GM18507 (cell line): ENCODE measurements around the gene ST6GALNAC6.
A peak's percentile ranks its signal among the peaks of the same experiment; 100 is the strongest.
"Not testable (repeated sequence)": the region's sequence is repeated elsewhere in the genome, so short reads cannot be mapped to it uniquely, and the experiment has no call there.

ENCODE experiments used
- DNase-seq: peaks from one replicate; pipeline ENCODE4 v3.0.0; 2011; ENCODE audit warnings: low read depth; ENCODE audit not compliant: insufficient read length; ENCODE audit errors: extremely low spot score
- FAIRE-seq: peaks from 2 replicates; lab custom pipeline; 2011; peaks lifted over from hg19 to GRCh38; lab: Jason Lieb, UNC

The ST6GALNAC6 gene

DNA sequence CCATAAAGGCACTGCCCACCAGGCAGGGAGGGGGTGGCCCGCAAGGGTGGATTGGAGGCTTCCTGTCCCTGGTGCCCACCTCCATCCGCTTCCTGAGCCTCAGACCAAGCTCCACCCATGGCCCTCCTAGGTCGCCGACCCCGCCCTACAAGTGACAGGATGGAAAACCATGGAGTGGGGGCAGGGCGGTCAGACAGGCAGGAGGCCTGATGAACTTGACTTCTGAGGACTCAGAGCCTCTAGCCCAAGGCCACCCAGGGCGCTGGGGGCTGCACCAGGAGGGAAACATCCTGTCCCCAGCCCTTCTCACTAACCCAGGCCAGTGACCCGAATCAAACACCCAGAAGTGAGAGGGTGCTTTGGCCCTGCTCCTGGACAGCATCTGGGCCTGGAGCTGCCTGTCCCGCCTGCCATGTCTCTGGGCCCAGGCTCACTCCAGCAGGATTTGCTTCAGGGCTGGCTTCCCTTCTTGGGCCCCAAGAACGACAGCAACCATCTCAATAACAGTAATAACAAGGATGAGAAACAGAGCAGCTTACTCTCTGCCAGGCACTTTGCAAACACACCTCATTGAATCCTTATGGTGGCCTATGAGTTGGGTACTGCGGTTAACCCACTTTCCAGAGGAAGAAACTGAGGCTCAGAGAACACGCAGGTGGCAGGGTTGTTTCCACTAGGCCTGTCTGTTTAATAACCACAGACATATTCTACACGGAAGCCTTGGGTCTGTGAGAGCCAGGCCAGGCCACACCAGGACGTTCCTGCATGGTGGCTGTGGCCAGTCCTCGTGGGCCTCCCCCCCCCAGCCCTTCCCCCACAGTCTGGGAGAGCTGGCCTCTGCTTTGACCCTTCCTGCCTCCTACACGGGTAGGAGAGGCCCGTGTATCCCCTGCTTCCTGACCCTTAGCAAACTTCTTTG is 4.4 kb upstream of the ST6GALNAC6 start:
- DNase-seq (no peak), FAIRE-seq (peak; percentile 89)

DNA sequence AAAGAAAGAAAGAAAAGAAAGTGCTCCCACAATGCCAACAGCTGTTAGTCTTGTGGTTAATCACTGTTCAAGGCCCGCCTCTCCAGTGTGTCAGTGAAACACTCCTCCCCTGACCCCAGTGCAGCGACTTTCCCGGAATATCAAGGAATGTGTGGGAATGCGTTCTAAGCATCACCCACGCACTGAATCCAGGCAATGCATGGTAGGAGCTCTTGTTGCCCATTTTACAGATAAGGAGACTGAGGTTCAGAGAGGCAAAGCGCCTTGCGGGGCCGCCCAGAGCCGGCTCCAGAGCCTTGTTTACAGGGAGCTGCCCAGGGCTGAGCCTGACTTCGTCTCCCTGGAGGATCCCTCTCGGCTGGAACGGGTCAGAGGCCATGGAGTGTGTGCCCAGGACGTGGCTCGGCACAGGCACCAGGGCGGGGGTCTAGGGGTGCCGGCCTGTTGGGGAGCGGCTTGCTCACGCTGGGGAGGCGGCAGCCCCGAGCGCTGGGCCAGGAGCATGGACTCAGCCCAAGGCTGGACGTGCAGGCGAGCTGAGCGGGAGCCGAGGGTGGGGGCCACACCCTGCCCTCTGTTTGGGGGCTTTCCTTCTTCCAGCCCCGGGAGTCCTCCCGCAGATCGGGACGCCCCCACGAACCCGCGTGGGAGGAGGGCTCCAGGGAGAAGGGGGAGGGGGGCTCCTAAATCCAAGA is 823 bp downstream of the ST6GALNAC6 start:
- FAIRE-seq, result no peak
- no peak for DNase-seq

DNA sequence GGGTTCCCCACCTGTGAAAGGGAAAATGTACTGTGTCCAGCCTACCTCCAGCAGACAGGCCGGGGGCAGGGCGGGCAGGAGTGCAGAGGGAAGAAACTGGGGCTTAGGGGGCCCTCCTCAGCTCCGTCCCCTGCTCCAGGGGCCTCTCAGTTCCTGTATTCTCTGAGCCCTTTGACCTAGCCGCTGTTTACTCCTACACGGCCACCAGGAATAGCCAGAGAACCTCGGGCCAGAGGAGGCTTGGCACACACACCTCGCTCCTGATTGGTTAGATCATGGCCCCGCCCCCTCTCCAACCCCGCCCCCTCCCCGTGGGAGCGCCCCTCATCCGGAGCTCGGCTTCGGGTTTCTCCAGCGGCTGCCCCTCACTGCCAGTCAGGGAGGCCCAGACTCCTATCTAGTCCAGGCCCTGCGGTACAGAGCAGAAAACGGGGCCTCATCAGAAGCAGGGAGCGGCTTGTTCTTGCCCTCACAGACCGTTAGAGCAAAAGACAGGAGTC is 2.2 kb downstream of the ST6GALNAC6 start:
- FAIRE-seq (no peak), DNase-seq (no peak)

DNA sequence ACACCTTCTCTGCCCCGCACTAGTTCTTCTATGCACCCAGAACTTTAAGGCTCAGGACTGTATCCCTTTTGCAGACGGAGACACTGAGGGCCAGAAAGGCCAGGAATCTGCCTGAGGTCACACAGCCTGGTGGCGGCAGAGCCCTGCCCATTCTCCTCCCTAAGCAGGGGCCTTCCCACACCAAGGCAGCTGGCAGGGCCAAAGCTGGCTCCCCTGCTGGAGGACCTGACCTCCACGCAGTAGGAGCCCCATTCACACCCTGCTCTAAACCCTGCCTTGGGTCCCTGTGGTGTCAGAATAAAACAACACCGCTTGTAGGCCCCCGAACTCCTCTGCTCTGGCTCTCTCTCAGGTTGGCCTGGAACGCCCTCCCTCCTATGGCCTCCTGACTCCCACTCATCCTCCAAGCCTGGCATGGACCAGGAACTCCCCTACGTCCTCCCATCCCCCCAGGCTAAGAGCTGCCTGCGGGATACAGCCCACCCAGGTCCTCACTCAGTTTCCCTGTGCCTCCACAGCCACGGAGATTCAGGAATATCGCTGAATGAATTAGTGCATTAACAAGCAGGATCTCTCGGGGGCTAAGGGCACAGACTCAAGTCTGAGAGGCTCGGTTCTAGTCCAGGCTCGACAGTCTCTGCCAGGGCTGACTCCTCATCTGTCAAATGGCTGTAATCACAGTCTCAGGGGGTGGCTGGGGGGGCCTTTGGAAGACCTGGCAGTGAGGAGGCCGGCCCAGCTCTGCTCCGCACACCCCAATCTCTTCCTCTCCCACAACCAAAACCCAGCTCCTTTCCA is 2.8 kb downstream of the ST6GALNAC6 start:
- FAIRE-seq, result no peak
- DNase-seq, result no peak

DNA sequence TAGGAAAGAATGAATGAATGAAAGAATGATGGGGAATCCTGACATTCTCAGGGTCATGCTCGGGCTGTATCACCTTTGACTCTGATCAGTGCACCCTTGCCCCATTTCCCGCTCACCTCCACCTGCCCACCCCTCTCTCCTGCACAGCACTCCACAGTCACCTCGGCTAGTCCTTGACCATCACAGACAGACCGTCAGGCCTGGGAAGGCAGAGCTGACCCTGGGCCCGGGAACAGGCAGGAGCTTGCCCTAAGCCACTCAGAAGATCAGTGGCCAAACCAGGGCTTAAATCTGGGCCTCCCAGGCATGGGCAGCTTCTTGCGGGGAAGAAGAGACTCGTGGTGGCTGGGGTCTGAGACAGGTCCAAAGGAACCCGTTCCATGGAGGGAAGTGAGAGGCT is 3.6 kb downstream of the ST6GALNAC6 start:
- no peak for DNase-seq
- FAIRE-seq, result no peak

DNA sequence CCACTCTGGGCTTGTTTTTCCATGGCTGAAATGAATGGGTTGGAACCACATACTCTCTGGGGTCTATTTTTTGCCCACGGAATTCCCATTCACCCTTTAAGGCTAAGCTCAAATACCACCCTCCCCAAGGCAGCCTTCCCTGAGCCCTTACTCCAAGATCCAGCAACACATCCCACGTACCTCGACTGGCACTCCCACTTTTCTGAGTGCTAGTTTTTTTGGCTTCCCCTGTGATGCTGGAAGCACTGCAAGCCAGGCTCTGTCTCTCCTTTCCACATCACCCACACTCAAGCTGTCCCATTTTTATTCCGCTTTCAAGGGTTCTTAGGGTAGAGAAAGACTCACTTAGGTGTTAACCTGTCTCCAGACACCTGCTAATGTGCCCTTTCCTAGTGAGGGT is 6.0 kb downstream of the ST6GALNAC6 start:
- no peak for FAIRE-seq

DNA sequence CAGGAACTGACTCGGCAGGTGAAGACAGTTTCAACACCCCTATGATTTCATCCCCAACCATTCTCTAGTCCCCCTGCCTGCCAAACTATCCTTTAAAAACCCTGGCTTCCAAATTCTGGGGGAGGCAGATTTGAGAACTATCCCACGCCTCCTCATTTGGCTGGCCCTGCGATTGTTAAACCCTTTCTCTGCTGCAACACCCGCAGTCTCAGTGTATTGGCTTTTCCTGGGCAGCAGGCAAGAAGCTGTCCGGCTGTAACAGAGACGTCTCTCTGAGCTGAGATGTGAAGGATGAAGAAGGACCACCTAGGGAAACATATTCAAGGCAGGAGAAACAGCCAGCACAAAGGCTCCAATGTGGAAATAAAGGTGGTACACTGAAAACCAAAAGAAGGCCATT is 6.6 kb downstream of the ST6GALNAC6 start:
- DNase-seq, result no peak
- no peak for FAIRE-seq

More for the DNA sequence above, 6.0 kb downstream of the ST6GALNAC6 start:
- no peak for DNase-seq

DNA sequence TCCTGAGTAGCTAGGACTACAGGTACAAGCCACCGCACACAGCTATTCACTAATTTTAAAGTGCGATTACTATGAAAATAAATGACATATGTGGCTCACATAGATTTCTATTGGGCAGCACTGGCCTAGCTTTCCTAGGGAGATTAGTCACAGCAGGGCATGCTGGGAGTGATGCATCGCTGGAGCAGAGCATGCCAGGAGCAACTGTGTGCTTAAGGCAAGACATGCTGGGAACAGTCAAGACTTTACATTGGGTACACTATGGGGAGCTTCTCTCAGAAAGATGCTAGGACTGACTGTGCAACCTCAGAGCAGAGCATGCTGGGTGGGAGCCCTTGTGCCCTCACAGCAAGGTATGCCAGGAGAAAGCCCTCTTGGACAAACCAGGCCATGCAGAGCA is 9.3 kb downstream of the ST6GALNAC6 start:
- DNase-seq (no peak), FAIRE-seq (no peak)

DNA sequence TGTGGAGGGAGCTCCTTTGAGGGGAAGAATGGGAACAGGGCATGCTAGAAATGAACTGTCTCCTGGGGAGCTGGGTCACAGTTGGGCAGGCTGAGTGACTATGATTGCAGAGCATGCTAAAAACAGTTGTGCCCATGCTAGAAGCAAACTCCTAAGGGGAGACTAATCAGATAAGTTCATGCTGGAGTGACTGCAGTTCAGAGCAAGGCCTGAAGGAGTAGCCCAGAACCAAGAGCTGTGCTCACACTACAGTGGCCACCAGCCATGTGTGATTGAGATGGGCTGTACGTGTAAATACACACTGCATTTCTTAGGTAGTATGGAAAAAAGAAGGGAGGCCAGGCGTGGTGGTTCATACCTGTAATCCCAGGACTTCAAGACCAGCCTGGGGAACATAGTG is 11.6 kb downstream of the ST6GALNAC6 start:
- no peak for FAIRE-seq
- no peak for DNase-seq

DNA sequence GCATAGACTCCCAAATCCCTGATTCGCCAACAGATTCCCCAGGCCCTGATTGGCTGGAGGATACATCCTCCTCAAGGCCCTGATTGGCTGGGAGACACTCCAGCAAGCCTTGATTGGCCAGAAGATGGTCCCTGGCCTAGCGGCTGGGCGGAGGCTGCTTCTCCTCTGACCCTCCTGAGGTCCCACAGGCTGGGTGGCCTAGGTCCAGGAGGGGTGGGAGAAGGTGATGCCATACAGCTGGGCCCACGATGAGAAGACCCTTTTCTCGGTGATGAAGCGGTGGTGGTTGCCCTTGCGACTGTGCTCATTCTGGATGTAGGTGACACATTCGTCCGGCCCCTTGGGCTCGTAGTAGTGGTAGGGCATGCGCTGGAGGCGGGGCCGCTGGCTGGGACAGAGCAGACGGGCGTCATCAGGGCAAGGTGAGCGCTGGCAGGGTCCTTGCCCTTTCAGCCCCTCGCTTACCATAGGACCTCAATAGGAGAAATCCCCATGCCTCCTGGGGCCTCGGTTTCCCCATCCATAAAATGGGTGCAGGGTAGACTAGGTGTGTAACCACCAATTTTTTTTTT is 12.9 kb downstream of the ST6GALNAC6 start:
- no peak for DNase-seq
- FAIRE-seq, result no peak

DNA sequence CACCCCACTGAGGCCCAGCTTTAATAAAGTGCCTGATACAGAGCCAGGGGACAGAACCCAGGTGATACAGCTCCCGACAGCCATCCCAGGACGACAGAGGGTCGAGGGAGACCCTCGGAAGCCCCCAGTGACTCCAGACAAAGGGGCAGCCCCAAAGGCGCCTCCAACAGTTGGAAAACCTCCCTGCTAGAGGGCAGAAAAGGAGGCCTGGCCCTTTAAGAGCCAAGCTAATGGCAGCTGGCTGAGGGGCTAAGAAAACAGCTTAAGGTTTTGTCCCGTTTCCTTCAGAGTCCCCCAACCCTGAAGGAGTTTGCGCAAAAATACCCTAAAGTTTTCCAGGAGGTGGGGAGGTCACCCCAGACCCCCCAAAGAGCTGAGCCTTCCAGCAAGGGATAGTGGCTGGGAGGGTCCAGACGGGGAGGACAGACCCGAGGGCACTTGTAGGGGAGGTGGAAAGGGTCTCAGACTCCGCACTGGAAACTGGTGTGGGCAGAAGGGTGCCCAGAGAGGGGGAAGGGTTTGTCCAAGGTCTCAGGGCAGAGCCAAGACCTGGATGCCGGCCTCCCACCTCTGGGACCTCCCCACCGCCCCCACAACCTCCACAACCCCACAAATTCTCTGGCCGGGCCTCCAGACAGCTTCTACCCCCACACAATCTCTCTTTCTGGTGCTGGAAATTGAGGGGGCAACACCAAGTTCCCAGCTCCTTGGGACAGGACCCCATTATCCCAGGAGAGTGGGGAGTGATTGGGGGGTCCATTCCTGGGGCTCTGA is 13.7 kb downstream of the ST6GALNAC6 start:
- FAIRE-seq (no peak), DNase-seq (no peak)

DNA sequence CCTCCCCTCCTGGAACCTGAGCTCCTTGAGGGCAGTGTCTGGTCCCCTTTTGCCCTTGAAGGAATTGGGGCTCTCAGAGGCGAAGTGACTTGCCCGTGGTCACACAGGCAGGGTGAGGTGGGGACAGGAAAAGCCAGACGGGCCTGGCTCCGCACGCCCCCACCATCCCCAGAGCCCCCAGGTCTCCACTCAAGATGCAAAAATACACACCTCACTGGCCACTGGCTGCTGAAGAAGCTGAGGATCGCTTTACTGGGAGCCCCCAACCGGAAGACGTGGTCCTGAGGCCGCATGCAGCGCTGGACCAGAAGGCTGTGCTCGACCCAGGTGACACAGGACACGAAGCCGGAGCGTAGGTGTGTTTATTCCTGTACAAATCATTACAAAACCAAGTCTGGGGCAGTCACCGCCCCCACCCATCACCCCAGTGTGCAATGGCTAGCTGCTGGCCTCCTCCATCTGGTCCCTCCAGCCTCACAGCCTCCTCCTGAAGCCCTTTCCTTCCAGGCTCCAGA is 14.4 kb downstream of the ST6GALNAC6 start:
- FAIRE-seq, result peak; percentile 21
- DNase-seq, result no peak

DNA sequence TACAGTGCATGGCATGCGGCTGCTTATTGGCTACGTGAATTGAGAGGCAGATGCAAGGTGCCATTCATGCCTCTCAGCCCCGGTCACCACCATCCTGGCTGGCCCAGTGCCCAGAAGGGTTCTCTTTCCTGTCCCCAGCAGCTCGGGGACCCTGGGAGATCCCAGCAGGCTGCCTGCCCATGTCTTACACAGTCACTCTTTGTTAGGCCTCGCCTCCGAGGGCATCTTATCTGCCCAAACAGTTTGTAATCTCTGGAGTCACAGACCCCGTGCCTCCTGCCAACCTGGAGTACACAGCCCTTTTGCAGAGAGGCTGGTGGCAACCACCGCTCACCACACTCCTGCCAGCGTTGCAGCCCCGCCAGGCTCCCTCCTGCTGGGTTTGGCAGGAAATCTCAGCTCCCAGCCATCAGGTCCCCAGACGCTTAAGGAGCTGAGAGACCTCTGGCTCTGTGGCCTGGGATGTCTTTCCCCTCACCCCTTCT is 14.9 kb downstream of the ST6GALNAC6 start:
- FAIRE-seq (no peak), DNase-seq (no peak)

DNA sequence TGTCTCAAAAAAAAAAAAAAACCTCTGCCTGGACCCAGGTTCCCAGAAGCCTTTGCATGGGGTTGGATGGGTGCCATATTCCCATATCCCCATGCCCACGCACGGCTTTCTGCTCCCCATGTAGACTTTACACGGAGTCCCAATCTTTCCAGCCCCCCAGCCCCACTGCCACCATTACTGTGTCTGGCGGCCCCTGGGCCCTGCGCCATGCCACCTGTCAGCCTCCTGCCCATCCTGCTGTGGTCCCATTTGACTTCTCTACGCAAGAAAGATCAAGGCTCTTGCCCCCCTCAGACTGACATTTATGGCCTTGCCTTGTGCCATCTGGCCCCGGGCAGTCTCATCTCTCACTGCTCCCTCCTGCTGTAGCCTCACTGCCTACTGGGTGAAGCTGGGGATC is 15.4 kb downstream of the ST6GALNAC6 start:
- DNase-seq, result no peak
- no peak for FAIRE-seq

DNA sequence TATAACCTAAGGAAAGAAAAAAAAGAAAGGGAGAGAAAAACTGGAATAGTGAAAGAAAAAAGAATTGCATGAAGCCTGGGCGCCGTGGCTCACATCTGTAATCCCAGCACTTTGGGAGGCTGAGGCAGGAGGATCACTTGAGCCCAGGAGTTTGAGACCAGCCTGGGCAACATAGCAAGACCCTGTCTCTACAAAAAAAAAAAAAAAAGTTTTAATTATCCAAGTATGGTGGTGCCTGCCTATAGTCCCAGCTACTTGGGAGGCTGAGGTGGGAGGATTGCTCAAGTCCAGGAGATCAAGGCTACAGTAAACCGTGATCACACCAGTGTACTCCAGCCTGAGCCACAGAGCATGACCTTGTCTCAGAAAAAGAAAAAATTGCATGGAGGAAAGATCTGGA is 17.7 kb downstream of the ST6GALNAC6 start:
- not testable (repeated sequence) for FAIRE-seq, DNase-seq

DNA sequence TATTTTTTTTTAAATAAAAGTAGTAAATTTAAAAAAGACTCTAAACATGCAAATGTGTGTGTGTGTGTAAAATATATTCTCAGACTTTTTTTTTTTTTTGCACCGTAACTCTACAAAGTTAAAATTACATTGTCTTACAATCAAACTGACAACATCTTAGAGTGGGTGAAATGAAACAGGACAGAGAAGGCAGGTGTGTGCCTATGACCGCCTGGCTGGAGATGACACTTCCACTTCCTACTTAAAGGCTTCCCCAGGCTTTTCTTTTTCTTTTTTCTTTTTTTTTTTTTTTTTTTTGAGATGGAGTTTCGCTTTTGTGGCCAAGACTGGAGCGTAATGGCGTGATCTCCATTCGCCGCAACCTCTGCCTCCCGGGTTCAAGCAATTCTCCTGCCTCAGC is 19.3 kb downstream of the ST6GALNAC6 start:
- no peak for FAIRE-seq
- no peak for DNase-seq

DNA sequence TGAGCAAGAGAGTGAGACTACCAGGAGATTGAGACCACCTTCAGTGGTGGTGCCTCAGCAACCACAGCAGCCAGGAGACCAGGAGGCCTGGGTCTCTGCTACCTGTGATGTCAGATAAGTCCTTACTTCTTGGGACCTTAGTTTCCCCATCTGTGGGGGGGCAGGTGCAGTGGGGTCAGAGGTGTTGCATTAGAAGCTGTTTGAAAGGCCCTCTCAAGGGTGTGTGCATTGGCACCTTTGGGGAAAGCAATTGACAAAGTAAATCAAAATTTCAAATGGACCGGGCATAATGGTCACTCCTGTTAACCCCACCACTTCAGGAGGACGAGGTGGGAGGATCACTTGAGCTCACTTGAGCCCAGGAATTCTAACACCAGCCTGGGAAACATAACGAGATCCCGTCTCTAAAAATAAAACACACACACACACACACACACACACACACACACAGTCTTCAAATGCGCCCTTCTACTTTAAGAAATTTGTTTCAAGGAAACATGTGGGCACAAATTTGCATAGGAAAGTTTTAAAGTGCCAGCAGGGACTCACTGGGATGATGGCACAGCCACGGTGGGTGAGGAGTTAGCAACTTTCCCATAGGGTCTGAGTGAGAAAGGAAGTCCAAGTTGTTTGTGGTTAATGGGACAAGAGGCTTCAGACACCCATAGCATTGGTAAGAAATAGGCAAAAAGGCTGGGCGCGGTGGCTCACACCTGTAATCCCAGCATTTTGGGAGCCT is 20.6 kb downstream of the ST6GALNAC6 start:
- DNase-seq, result no peak
- FAIRE-seq, result no peak
